SU-DHL-6 (cell line): ENCODE results near the gene OR51B2.

Source experiments
- H2AFZ ChIP-seq: fragments of 200-600 bp; sonication (generic); 2 replicates; pipeline ENCODE4 v1.6.1; 2014; ENCODE audit warnings: low read depth, mild to moderate bottlenecking, moderate library complexity, mixed read lengths, antibody characterized with exemption, low read length; ENCODE audit not compliant: severe bottlenecking
- H3F3A ChIP-seq: fragments of 200-600 bp; shearing (Covaris generic); 2 replicates; pipeline ENCODE4 v1.6.0; 2016; ENCODE audit warnings: antibody characterized with exemption, mild to moderate bottlenecking; ENCODE audit not compliant: insufficient read depth
- H3K27ac ChIP-seq: fragments of 200-600 bp; sonication (generic); 2 replicates; pipeline ENCODE4 v1.5.1; 2016; ENCODE audit warnings: low read depth, mild to moderate bottlenecking, low read length, moderate library complexity, mixed read lengths
- H3K27me3 ChIP-seq: fragments of 200-600 bp; sonication (generic), shearing (Covaris generic); 2 replicates; pipeline ENCODE4 v1.6.0; 2014; ENCODE audit warnings: mild to moderate bottlenecking, low read length
- H3K36me3 ChIP-seq: fragments of 200-600 bp; sonication (generic); 2 replicates; pipeline ENCODE4 v1.6.1; 2014; ENCODE audit warnings: mild to moderate bottlenecking, low read length, mixed read lengths
- H3K4me2 ChIP-seq: fragments of 300-600, 200-600 bp; shearing (Covaris generic), sonication (generic); 2 replicates; pipeline ENCODE4 v1.6.0; 2014; ENCODE audit warnings: low read length, low read depth, mild to moderate bottlenecking; ENCODE audit not compliant: poor library complexity, severe bottlenecking
- H3K4me3 ChIP-seq: fragments of 200-600 bp; sonication (generic); 2 replicates; pipeline ENCODE4 v1.5.1; 2014; ENCODE audit warnings: antibody characterized with exemption, low read length, mild to moderate bottlenecking, mixed read lengths; ENCODE audit not compliant: insufficient read depth, poor library complexity, severe bottlenecking
- H3K79me2 ChIP-seq: fragments of 200-600 bp; sonication (generic); 2 replicates; pipeline ENCODE4 v1.6.1; 2014; ENCODE audit warnings: mild to moderate bottlenecking, low read length, moderate library complexity; ENCODE audit not compliant: insufficient read depth
- H3K9ac ChIP-seq: fragments of 200-600 bp; sonication (generic); 2 replicates; pipeline ENCODE4 v1.7.0; 2014; ENCODE audit warnings: mild to moderate bottlenecking, low read length
- H3K9me2 ChIP-seq: fragments of 200-600 bp; sonication (generic); replicated peaks from 2 replicates; pipeline ENCODE4 v1.6.1; 2014; ENCODE audit warnings: low read length; ENCODE audit not compliant: insufficient read depth
- H3K9me3 ChIP-seq: fragments of 200-600 bp; sonication (generic); 2 replicates; pipeline ENCODE4 v1.6.1; 2014; ENCODE audit warnings: low read length, mixed read lengths; ENCODE audit not compliant: insufficient read depth
- H4K20me1 ChIP-seq: fragments of 200-600 bp; sonication (generic); 2 replicates; pipeline ENCODE4 v1.6.1; 2014; ENCODE audit warnings: low read depth, mild to moderate bottlenecking, antibody characterized with exemption, low read length, moderate library complexity, mixed read lengths
- EZH2phosphoT487 ChIP-seq: fragments of 200-600 bp; sonication (generic), shearing (Covaris generic); conservative IDR thresholded peaks from 2 replicates; pipeline ENCODE4 v1.6.1; 2018; ENCODE audit warnings: mild to moderate bottlenecking, antibody characterized with exemption, low read length, moderate library complexity, mixed read lengths
- TF ChIP-seq, protein P1 (sequence below): fragments of 200-600 bp; sonication (generic); IDR thresholded peaks from one replicate; pipeline ENCODE4 v1.5.1; 2017; ENCODE audit warnings: antibody characterized with exemption, mild to moderate bottlenecking, low read length, moderate library complexity; ENCODE audit not compliant: insufficient read depth, poor library complexity, severe bottlenecking

OR51B2 gene

DNA sequence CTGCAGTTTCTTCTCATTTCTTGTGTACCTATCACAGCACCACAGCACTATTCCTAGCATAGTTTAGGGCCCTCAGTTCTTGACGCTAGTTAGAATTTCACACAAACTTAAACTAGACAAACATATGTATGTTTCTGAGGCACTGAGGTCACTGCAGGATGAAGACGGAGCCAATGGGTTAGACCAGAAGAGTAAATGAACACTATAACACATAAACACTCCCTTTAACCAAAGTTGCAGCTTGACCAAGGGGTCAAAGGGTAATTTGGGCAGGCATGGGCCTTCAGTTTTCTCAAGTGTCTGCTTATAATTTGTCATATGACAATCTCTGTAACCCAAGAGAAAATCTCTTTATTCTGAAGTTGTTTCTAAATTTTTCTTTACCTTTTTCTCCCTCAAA, 41.5 kb downstream of the OR51B2 start:
- Histone ChIP-seq H3K36me3 (no peaks in the 10 kb centered on the region), H3K79me2 (no peaks in the 10 kb centered on the region), H2AFZ (no peak overlapping the region), H3K9ac (no peak overlapping the region), H3K27ac (no peak overlapping the region), H4K20me1 (no peaks in the 10 kb centered on the region), H3F3A (no peaks in the 10 kb centered on the region), H3K9me2 (no peaks in the 10 kb centered on the region; the same call in 1 of the 2 replicates), H3K4me2 (no peak overlapping the region), H3K4me3 (no peak overlapping the region), H3K27me3 (no peaks in the 10 kb centered on the region), H3K9me3 (no peaks in the 10 kb centered on the region)
- TF ChIP-seq, protein P1, sequence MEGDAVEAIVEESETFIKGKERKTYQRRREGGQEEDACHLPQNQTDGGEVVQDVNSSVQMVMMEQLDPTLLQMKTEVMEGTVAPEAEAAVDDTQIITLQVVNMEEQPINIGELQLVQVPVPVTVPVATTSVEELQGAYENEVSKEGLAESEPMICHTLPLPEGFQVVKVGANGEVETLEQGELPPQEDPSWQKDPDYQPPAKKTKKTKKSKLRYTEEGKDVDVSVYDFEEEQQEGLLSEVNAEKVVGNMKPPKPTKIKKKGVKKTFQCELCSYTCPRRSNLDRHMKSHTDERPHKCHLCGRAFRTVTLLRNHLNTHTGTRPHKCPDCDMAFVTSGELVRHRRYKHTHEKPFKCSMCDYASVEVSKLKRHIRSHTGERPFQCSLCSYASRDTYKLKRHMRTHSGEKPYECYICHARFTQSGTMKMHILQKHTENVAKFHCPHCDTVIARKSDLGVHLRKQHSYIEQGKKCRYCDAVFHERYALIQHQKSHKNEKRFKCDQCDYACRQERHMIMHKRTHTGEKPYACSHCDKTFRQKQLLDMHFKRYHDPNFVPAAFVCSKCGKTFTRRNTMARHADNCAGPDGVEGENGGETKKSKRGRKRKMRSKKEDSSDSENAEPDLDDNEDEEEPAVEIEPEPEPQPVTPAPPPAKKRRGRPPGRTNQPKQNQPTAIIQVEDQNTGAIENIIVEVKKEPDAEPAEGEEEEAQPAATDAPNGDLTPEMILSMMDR: no peak
- TF ChIP-seq EZH2phosphoT487: no peak

DNA sequence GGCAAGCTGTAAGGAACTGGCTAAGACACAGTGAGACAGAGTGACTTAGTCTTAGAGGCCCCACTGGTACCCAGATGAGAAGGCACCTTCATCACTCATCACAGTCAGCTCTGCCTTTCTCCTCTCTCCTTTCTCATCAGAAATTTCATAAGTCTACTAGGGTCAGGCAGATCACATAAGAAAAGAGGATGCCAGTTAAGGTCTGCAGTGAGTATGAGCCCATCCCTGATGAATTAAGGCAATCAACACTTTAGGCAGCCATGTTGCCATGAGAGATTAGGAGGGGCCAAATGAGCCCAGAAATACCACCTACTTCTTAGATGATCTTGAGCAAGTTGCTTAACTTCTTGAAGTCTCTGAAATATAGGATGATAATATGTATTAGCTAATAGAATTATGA, 42.5 kb downstream of the OR51B2 start:
- Histone ChIP-seq H4K20me1 (no peaks in the 10 kb centered on the region), H2AFZ (no peak overlapping the region), H3K36me3 (no peaks in the 10 kb centered on the region), H3K27ac (no peak overlapping the region), H3K9me3 (no peaks in the 10 kb centered on the region), H3K9ac (no peak overlapping the region), H3K27me3 (no peaks in the 10 kb centered on the region), H3K4me2 (no peak overlapping the region), H3F3A (no peaks in the 10 kb centered on the region), H3K9me2 (no peaks in the 10 kb centered on the region; the same call in 1 of the 2 replicates), H3K79me2 (no peaks in the 10 kb centered on the region), H3K4me3 (no peak overlapping the region)
- TF ChIP-seq, protein P1: no peak
- no peak for TF ChIP-seq EZH2phosphoT487

DNA sequence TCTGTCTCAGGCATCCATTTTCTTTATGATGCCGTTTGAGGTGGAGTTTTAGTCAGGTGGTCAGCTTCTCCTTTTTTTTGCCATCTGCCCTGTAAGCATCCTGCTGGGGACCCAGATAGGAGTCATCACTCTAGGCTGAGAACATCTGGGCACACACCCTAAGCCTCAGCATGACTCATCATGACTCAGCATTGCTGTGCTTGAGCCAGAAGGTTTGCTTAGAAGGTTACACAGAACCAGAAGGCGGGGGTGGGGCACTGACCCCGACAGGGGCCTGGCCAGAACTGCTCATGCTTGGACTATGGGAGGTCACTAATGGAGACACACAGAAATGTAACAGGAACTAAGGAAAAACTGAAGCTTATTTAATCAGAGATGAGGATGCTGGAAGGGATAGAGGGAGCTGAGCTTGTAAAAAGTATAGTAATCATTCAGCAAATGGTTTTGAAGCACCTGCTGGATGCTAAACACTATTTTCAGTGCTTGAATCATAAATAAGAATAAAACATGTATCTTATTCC, 43.5 kb downstream of the OR51B2 start:
- H3K79me2 ChIP-seq: no peaks in the 10 kb centered on the region
- H2AFZ ChIP-seq: no peak overlapping the region
- no peaks in the 10 kb centered on the region for H3K36me3 ChIP-seq
- no peaks in the 10 kb centered on the region for H3K27me3 ChIP-seq
- no peak overlapping the region for H3K9ac ChIP-seq
- no peaks in the 10 kb centered on the region for H3K9me3 ChIP-seq
- no peaks in the 10 kb centered on the region for H3F3A ChIP-seq
- no peak overlapping the region for H3K27ac ChIP-seq
- H3K4me2 ChIP-seq: no peak overlapping the region
- H3K9me2 ChIP-seq: no peaks in the 10 kb centered on the region; the same call in 1 of the 2 replicates
- H4K20me1 ChIP-seq: no peaks in the 10 kb centered on the region
- TF ChIP-seq, protein P1: no peak
- TF ChIP-seq EZH2phosphoT487: no peak
- no peak overlapping the region for H3K4me3 ChIP-seq
